Neuron (in vitro differentiated cells): ENCODE results near the gene ELAVL3.
A peak's percentile ranks its signal among the peaks of the same experiment; 100 is the strongest.

ENCODE experiments used
- H2AFZ ChIP-seq: one replicate; pipeline ENCODE4 v1.6.1; 2013; ENCODE audit warnings: low read depth, mild to moderate bottlenecking, inconsistent platforms, low read length, moderate library complexity
- H3K27me3 ChIP-seq: one replicate; pipeline ENCODE4 v1.6.1; 2013; ENCODE audit warnings: low read length; ENCODE audit not compliant: insufficient read depth
- H3K36me3 ChIP-seq: one replicate; pipeline ENCODE4 v1.6.1; 2013; ENCODE audit warnings: low read length; ENCODE audit not compliant: insufficient read depth
- H3K4me1 ChIP-seq: one replicate; pipeline ENCODE4 v1.6.1; 2013; ENCODE audit warnings: low read length; ENCODE audit not compliant: insufficient read depth
- H3K4me3 ChIP-seq: 2 replicates; pipeline ENCODE4 v1.5.1; 2013; ENCODE audit warnings: mild to moderate bottlenecking, low read length, moderate library complexity
- H3K9me3 ChIP-seq: one replicate; pipeline ENCODE4 v1.6.1; 2013; ENCODE audit warnings: low read length

ELAVL3 gene

DNA sequence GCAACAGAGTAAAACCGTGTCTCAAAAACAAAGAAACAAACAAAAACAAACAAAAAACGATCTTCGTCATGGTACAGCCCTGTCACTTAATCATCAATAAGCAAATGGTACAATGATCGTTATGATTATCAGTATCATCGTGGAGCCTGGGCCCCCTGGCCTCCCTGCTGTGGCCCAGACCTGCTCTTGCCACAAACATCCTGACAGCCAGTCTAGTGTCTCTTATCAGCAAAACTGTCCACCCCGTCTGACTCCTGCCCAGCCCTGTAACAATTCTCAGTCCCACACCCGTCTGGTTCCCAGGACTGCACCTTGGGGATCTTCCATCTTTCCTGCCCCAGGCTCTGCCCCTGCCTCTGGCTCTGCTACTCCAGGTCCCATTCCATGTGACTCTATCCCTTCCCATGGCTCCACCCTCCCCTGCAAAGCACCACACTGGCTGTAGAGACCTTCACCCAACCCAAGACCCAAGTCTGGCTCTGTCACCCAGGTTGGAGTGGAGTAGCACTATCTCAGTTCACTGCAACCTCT, 19.1 kb upstream of the ELAVL3 start:
- no peaks in the 10 kb centered on the region for H3K9me3 ChIP-seq
- peaks cover 19% of the 10 kb centered on the region for H3K36me3 ChIP-seq
- H2AFZ ChIP-seq: no peak overlapping the region
- no peak overlapping the region for H3K4me3 ChIP-seq
- peaks cover 5% of the 10 kb centered on the region for H3K4me1 ChIP-seq
- no peaks in the 10 kb centered on the region for H3K27me3 ChIP-seq

DNA sequence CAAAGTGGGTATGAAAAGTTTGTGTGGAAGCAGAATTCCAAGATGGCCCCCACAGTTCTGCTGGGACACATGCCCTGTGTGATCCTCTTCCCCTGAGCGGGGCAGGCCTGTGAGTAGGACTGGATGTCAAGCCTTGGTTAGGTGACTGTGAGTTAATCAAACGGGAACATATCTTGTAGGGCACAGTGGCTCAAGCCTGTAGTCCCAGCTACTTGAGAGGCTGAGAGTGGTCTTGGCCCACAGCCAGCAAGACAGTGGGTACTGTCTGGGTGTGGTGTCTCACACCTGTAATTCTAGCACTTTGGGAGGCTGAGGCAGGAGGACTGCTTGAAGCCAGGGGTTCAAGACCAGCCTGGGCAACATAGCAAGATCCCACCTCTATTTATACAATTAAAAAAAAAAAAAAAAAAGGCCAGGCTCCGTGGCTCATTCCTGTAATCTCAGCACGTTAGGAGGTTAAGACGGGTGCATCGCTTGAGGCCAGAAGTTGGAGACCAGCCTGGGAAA, 18.4 kb upstream of the ELAVL3 start:
- H3K36me3 ChIP-seq: peaks cover 23% of the 10 kb centered on the region
- no peaks in the 10 kb centered on the region for H3K4me1 ChIP-seq
- H3K9me3 ChIP-seq: no peaks in the 10 kb centered on the region

DNA sequence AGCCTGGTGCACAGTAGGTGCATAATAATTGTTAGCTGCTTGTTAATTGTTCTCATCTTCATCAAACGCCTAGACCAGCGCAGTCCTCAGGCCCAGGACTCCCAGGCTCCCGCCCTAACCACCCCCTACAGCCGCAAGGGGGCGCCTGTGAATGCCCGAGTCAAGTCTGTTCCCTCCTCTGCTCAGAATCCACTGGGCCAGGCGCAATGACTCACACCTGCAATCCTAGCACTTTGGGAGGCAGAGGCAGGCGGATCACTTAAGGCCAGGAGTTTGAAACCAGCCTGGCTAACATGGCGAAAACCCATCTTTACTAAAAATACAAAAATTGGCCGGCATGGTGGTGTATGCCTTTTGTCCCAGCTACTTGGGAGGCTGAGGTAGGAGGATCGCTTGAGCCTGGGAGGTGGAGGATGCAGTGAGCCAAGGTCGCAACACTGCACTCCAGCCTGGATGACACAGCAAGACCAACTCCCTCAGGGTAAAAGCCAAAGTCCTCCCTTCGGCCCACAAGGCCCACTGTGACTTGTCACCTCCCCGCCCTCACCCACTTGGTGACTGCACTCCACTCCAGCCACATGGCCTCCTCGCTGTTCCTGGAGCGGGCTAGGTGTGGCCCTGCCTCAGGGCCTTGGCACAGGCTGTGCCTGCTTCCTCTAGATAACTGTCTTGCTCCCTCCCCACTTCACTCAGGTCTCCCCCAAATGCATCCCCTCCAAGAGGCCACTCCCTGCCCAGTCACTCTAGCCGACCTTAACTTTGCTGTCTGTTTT, 15.7 kb upstream of the ELAVL3 start:
- Histone ChIP-seq H3K4me3 (no peak overlapping the region), H3K4me1 (no peaks in the 10 kb centered on the region), H3K36me3 (peaks cover 24% of the 10 kb centered on the region), H3K9me3 (no peaks in the 10 kb centered on the region), H3K27me3 (no peaks in the 10 kb centered on the region), H2AFZ (no peak overlapping the region)

More for the DNA sequence above, 18.4 kb upstream of the ELAVL3 start:
- Histone ChIP-seq H3K27me3 (no peaks in the 10 kb centered on the region), H3K4me3 (no peak overlapping the region), H2AFZ (no peak overlapping the region)

DNA sequence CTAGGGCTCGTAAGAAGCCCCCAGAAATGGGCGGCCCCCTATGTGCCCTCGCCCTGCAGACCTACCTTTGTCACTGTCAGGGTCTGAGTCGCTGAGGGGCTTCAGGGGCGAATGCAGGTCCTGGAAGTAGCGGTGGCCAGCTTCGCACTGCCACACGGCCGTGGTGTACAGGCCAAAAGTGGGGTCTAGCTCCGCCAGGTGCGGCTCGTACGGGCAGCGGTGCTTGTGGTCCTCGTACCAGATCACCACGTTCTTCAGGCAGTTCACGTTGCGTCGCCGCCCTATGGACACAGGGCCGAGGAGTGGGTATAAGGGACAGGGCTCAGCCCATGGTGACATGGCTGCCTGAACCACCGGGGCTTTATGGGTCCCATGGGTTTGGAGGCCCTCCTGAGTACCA, 15.0 kb upstream of the ELAVL3 start:
- Histone ChIP-seq H3K9me3 (no peaks in the 10 kb centered on the region), H3K27me3 (no peaks in the 10 kb centered on the region), H3K4me1 (no peaks in the 10 kb centered on the region), H3K4me3 (no peak overlapping the region), H3K36me3 (peaks cover 24% of the 10 kb centered on the region), H2AFZ (no peak overlapping the region)

DNA sequence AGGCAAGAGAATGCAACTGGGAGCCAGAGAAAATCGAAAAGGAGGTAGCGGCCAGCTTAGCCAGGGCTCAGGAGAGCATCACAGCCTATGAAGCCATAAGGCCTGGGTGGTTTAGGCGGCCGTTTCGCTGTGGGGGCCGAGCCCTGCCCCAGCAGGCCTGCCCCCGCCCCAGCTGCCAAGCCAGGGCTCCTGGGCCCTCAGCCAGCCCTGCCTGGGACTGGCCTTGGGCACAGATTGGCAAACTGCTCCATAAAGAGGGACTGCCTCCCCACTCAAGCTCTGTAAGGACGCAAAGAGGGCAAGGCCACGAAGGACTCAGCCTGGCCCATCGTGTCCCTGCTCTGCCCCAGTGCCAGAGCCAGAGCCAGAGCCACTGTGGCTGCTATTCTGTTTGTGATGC, 14.6 kb upstream of the ELAVL3 start:
- Histone ChIP-seq H3K4me3 (no peak overlapping the region), H2AFZ (no peak overlapping the region), H3K9me3 (no peaks in the 10 kb centered on the region), H3K36me3 (peaks cover 27% of the 10 kb centered on the region), H3K27me3 (no peaks in the 10 kb centered on the region), H3K4me1 (no peaks in the 10 kb centered on the region)

DNA sequence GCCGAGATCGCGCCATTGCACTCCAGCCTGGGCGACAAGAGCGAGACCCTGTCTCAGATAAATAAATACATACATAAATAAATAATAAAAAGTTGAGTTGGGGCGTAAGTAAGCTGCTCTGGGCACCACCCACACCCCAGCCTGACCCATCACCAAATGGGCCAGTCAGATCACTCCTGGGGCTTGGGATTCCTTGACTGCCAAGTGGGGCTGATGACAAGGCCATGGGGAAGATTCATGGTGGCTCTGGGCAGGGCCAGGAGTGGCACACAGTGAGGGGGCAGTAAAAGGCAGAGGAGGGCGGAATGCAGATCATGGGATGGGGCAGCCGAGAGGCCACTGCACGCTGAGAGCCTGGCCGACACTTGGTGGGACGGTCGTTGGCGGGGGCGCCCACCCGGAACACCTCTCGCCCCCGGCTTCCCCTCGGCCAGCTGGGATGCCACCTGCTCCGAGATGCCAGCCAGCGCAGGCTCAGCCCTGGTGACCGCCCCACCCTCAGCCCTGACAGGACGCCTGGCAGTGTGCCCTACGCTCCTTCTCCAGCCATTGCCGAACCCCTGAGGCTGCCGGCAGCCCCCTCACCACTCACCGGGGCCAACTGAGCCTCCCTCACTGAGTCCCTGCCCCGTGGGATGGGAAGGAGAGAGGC, 13.9 kb upstream of the ELAVL3 start:
- H3K36me3 ChIP-seq: peaks cover 28% of the 10 kb centered on the region
- H3K4me3 ChIP-seq: no peak overlapping the region
- no peaks in the 10 kb centered on the region for H3K27me3 ChIP-seq
- H3K9me3 ChIP-seq: no peaks in the 10 kb centered on the region
- no peaks in the 10 kb centered on the region for H3K4me1 ChIP-seq
- no peak overlapping the region for H2AFZ ChIP-seq

DNA sequence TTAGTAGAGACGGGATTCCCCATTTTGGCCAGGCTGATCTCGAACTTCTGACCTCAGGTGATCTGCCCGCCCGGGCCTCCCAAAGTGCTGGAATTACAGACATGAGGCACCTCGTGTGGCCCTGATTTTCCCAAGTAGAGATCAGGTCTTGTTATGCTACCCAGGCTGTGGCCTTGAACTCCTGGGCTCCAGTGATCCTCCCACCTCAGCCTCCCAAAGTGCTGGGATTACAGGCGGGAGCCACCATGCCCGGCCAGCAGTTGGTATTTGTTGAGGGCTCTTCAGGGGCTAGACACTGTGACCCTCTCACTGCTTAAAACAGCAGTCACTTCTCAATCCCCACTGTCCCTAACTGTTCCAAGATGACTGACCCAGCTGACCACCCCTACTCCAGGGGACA, 8.5 kb upstream of the ELAVL3 start:
- no peaks in the 10 kb centered on the region for H3K27me3 ChIP-seq
- no peaks in the 10 kb centered on the region for H3K4me1 ChIP-seq
- H3K4me3 ChIP-seq: no peak overlapping the region
- no peak overlapping the region for H2AFZ ChIP-seq
- no peaks in the 10 kb centered on the region for H3K9me3 ChIP-seq
- peaks cover 14% of the 10 kb centered on the region for H3K36me3 ChIP-seq

DNA sequence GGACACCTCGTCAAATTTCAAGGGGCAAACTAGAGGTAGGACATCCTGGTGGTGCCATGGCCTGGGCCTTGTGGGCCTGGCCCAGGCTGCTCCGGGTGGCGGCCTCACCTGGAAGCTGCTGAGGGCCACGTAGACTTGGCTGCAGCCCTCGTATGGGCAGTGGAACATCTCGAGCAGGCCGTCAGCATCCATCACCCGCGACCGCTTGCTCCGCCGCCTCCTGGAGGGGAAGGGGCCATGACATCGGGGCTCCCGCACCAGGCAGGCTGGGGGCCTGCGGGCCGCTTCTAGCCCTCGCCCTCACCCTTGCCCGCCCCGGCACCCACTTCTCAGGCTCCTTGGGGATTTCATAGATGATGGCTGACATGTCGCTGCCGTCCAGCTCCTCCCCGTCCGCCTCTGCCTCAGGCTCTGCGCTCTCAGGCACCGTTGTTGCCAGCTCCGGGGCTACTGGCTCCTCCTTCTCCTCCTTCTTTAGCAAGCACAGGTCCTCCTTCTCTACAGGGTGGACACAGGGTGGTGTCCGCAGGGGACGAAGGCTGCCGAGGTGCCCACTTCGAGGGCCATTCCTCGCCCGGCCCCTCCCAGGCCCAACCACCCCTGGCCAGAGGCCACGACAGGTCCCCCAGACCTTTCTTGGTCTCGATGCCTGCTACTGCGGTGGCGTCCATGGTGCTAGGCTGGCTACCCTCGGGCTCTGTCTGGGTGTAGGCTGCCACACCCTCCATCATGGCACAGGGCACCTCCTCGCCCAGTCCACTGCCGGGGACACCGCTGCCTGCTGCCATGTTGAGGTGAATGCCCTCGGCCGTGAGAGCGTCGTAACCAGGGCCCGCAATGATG, 6.0 kb upstream of the ELAVL3 start:
- no peak overlapping the region for H3K4me3 ChIP-seq
- no peaks in the 10 kb centered on the region for H3K9me3 ChIP-seq
- H3K27me3 ChIP-seq: no peaks in the 10 kb centered on the region
- H2AFZ ChIP-seq: no peak overlapping the region
- H3K4me1 ChIP-seq: no peaks in the 10 kb centered on the region
- peaks cover 16% of the 10 kb centered on the region for H3K36me3 ChIP-seq

DNA sequence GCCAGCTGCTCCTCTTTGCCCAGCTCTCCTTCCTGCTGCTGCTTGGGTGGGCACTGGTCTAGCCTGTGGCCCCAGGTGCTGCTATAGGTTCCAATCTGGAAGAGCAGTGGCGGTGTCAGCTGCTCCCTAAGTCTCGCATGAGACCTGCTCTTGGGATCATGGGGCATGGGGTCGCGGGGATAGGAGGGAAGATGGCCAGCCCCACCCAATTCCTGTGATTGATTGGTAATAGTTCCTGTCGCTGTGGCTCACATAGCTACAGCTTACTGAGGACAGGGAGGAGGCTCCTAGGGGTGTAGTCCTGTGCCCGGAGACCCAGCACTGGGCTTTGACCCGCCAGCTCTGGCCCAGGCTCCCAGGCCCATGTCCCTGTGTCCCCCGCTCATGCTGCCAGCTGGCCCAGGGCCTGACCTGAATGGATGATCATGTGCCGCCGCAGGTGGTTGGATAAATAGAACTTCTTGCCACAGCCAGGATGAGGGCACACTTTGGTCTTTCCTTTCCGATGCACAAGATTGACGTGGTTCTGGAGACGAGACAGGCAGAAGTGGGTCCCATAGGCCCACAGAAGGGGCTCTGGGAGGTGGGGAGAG, 4.5 kb upstream of the ELAVL3 start:
- H3K9me3 ChIP-seq: no peaks in the 10 kb centered on the region
- H3K4me1 ChIP-seq: no peaks in the 10 kb centered on the region
- no peak overlapping the region for H2AFZ ChIP-seq
- peaks cover 12% of the 10 kb centered on the region for H3K36me3 ChIP-seq
- H3K4me3 ChIP-seq: no peak overlapping the region
- no peaks in the 10 kb centered on the region for H3K27me3 ChIP-seq

DNA sequence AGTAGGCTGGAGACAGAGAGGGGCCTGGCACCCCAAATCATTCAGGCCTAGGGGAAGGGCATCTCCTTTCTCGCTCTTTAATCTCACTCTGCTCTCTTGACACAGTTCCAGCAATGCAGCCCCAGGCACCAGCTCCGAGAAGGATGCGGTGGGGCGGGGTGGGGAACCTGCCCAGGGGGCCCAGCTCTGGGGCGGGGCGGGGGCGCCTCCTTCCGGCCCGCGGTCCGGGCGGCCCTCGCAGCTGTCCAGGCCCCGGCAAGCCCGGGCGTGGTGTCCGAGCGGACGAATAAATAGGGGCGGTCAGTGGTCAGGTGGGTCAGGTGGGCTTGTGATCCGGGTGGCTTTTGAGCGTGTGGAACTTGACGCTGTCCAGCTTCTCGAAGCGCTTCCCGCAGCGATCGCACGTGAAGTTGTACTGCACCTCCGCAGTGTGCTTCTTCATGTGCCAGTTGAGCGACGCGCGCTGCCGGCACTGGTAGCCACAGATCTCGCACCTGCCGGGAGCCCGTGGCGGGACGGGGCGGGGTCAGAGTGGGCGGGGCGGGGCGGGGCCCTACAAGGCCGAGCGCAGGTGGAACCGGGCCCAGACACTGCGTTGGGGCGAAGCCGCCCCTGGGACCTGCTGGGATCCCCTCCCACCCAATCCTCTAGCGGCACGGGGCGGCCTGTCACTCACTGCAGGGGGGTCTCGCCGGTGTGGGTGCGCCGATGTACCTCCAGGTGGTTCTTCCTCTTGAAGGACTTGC, 2.7 kb upstream of the ELAVL3 start:
- no peak overlapping the region for H3K4me3 ChIP-seq
- H3K27me3 ChIP-seq: no peaks in the 10 kb centered on the region
- peaks cover 17% of the 10 kb centered on the region for H3K36me3 ChIP-seq
- H3K4me1 ChIP-seq: peaks cover 8% of the 10 kb centered on the region
- no peak overlapping the region for H2AFZ ChIP-seq
- H3K9me3 ChIP-seq: no peaks in the 10 kb centered on the region

DNA sequence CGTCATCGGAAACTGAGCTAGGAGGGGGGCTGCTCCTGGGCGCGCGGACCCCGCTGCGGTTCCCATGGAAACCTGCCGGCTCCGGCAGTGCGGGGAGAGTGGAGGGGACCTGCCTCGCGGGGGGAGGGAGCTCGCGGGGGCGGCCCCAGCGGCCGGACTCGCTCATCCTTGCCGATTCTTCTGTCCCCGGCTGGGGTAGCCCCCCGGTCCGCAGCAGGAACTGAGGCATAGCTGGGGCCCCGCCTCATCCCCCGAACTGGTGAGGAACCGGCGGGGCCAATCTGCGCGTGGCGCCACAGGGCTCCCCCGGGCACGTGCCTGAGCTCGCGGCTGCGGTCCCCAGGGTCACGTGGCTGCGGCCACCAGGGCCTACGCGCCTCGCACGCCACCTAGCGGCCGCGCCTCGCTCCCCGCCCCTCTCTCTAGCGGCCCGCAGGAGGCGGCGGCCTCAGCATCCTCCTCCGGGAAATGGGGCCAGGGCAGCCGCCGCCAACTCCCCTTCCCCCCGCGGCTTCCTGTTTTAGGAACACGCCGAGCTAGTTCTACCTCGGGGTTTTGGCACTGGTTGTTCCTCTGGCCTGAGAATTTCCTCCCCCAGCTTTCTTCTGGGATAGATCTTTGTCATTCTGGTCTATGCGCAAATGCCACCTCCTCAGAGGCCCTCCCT, 1.7 kb upstream of the ELAVL3 start:
- Histone ChIP-seq H3K36me3 (peaks cover 26% of the 10 kb centered on the region), H3K27me3 (no peaks in the 10 kb centered on the region), H3K4me1 (peaks cover 8% of the 10 kb centered on the region)

More for the DNA sequence above, 1.7 kb upstream of the ELAVL3 start:
- H2AFZ ChIP-seq: peak overlapping the region; percentile 52
- no peaks in the 10 kb centered on the region for H3K9me3 ChIP-seq
- H3K4me3 ChIP-seq: peak overlapping the region; percentile 45
